ENCODE data around the gene ARMC7.

DNA sequence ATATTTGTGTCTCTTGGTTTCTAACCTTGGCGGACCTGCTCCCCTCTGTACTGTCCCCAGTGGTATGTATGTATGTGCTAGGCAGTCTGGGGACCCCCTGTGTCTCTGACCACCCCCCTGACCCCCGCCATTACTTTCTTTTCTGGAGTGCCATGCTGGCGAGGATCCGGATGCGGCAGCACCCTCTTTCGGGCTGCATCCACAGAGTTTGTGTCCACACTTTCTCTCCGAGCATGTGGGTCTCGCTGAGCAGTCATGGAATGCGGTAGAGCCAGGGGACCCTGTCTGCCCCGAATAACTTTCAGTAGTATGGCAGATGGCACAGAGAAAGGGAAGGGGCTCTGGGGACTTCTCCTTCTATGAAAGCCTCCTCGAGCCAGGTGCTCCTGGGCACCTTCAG, 45.7 kb upstream of the ARMC7 start:
- TF ChIP-seq ZNF274 (IDR thresholded peaks at IDR 0.05; ENCODE audit: low read depth, low read length) (no peak), YY1 (IDR thresholded peaks at IDR 0.05; ENCODE audit: insufficient read depth, insufficient read length) (no peak), SUZ12 (IDR thresholded peaks at IDR 0.05; ENCODE audit: extremely low read depth, insufficient read depth, insufficient read length) (no peak)

All from NT2/D1 (cell line).